Endothelial cell of umbilical vein (primary cell): ENCODE results near the gene GPR158. TPM values are rescaled to one million over a fixed set of nuclear protein-coding genes. Genes with fewer than 3 reads are reported as not detected.

Source experiments
- BruUV-seq: library from RNA; stranded (reverse); fragments of 400-500 nt; replicated peaks from 2 replicates; lab custom pipeline; 2021; lab: Mats Ljungman, UMichigan
- CTCF ChIA-PET: fragments of 300-600, 350-600 bp; sonication (Branson Sonifier 250); formaldehyde crosslinking; loops from one replicate; lab custom pipeline; 2021; ENCODE audit warnings: antibody characterized with exemption, inconsistent platforms; lab: Charles Lee
- POLR2A ChIA-PET: fragments of 300-600, 350-600 bp; sonication (Branson Sonifier 250); formaldehyde crosslinking; loops from one replicate; lab custom pipeline; 2021; ENCODE audit warnings: antibody characterized with exemption, inconsistent platforms; lab: Charles Lee
- DNase-seq: peaks from one replicate; pipeline ENCODE4 v3.0.0-alpha.2; 2011; ENCODE audit warnings: low read depth, low spot score
- FAIRE-seq: peaks from 2 replicates; lab custom pipeline; 2011; peaks lifted over from hg19 to GRCh38; lab: Jason Lieb, UNC
- H2AFZ ChIP-seq: 2 replicates; pipeline ENCODE4 v1.6.0; 2012; ENCODE audit warnings: low read depth, low read length, control low read depth, inconsistent platforms
- H3K27ac ChIP-seq: 2 replicates; pipeline ENCODE4 v1.5.1; 2011; ENCODE audit warnings: low read depth, mild to moderate bottlenecking, control low read depth, low read length, moderate library complexity; ENCODE audit not compliant: insufficient read depth
- H3K27me3 ChIP-seq, 2 experiments: 2 replicates each; pipeline versions ENCODE4 v1.6.0 to v1.6.1; 2011; ENCODE audit warnings: low read length in 2 of 2, mixed read lengths in 1 of 2; ENCODE audit not compliant: control insufficient read depth in 2 of 2, insufficient read depth in 2 of 2
- H3K36me3 ChIP-seq, 2 experiments: 2 replicates in 1 of 2; 3 replicates in 1 of 2; pipeline ENCODE4 v1.5.1; 2011; ENCODE audit warnings: low read length in 2 of 2, mild to moderate bottlenecking in 1 of 2, moderate library complexity in 1 of 2; ENCODE audit not compliant: control insufficient read depth in 2 of 2, insufficient read depth in 2 of 2; ENCODE audit errors: extremely low read depth in 1 of 2
- H3K4me1 ChIP-seq: 3 replicates; pipeline ENCODE4 v1.5.1; 2011; ENCODE audit warnings: mild to moderate bottlenecking, low read length; ENCODE audit not compliant: control insufficient read depth, insufficient read depth; ENCODE audit errors: extremely low read depth
- H3K4me2 ChIP-seq: 2 replicates; pipeline ENCODE4 v1.6.1; 2011; ENCODE audit warnings: low read length, control low read depth, mixed read lengths; ENCODE audit not compliant: insufficient read depth
- H3K4me3 ChIP-seq, 3 experiments: fragments of 200-600 bp in 1 of 3; sonication (generic), shearing (Covaris generic) in 1 of 3; replicated peaks in 1 of 3; 2 replicates each; pipeline ENCODE4 v1.5.1; 2011 to 2016; ENCODE audit warnings: control low read depth in 3 of 3, low read length in 3 of 3, mild to moderate bottlenecking in 2 of 3, inconsistent platforms in 1 of 3, low read depth in 1 of 3, moderate library complexity in 1 of 3; ENCODE audit not compliant: insufficient read depth in 1 of 3
- H3K79me2 ChIP-seq: 2 replicates; pipeline ENCODE4 v1.6.0; 2012; ENCODE audit warnings: low read length, inconsistent platforms; ENCODE audit not compliant: control insufficient read depth, insufficient read depth
- H3K9ac ChIP-seq: replicated peaks from 2 replicates; pipeline ENCODE3; 2011; ENCODE audit warnings: low read length, control low read depth; ENCODE audit not compliant: insufficient read depth; ENCODE audit errors: extremely low read depth
- H3K9me1 ChIP-seq: replicated peaks from 3 replicates; pipeline ENCODE4 v1.6.0; 2011; ENCODE audit warnings: mild to moderate bottlenecking, low read length; ENCODE audit not compliant: control insufficient read depth, insufficient read depth; ENCODE audit errors: extremely low read depth
- H3K9me3 ChIP-seq: replicated peaks from 2 replicates; pipeline ENCODE4 v1.5.1; 2012; ENCODE audit warnings: low read length, inconsistent platforms; ENCODE audit not compliant: control insufficient read depth, insufficient read depth
- H4K20me1 ChIP-seq: replicated peaks from 2 replicates; pipeline ENCODE3; 2011; ENCODE audit warnings: mild to moderate bottlenecking, low read length; ENCODE audit not compliant: control insufficient read depth, insufficient read depth; ENCODE audit errors: extremely low read depth
- CTCF ChIP-seq, 2 donors: IDR thresholded peaks; 1 replicate in 1 of 2; 2 replicates in 1 of 2; pipeline ENCODE4 v1.5.1; 2011; ENCODE audit warnings: low read length in 2 of 2, mild to moderate bottlenecking in 2 of 2, moderate library complexity in 2 of 2, control low read depth in 1 of 2, inconsistent platforms in 1 of 2, low read depth in 1 of 2; ENCODE audit not compliant: insufficient read depth in 1 of 2; ENCODE audit errors: extremely low read depth in 1 of 2
- EZH2 ChIP-seq: IDR thresholded peaks from 2 replicates; pipeline ENCODE4 v1.6.1; 2012; ENCODE audit warnings: borderline replicate concordance, low read depth, mild to moderate bottlenecking, moderate library complexity, low read length, inconsistent platforms; ENCODE audit not compliant: severe bottlenecking
- FOS ChIP-seq: IDR thresholded peaks from 2 replicates; pipeline ENCODE4 v1.6.1; 2011; ENCODE audit warnings: mild to moderate bottlenecking, low read length, moderate library complexity, borderline replicate concordance; ENCODE audit not compliant: insufficient read depth
- GATA2 ChIP-seq: IDR thresholded peaks from 2 replicates; pipeline ENCODE4 v1.7.0; 2011; ENCODE audit warnings: low read depth, mild to moderate bottlenecking, moderate library complexity, mixed read lengths, low read length; ENCODE audit not compliant: insufficient read length, insufficient read depth
- JUN ChIP-seq: IDR thresholded peaks from 2 replicates; pipeline ENCODE4 v1.6.1; 2011; ENCODE audit warnings: borderline replicate concordance, low read depth; ENCODE audit not compliant: insufficient read length, insufficient read depth
- MAX ChIP-seq: IDR thresholded peaks from 2 replicates; pipeline ENCODE4 v1.6.1; 2011; ENCODE audit not compliant: insufficient read depth, insufficient read length
- MYC ChIP-seq: IDR thresholded peaks from one replicate; pipeline ENCODE4 v1.6.1; 2011; ENCODE audit warnings: mild to moderate bottlenecking, low read depth, low read length
- POLR2A ChIP-seq: IDR thresholded peaks from 2 replicates; pipeline ENCODE4 v1.6.1; 2012; ENCODE audit warnings: low read depth, mild to moderate bottlenecking, control low read depth, low read length
- POLR2AphosphoS5 ChIP-seq: IDR thresholded peaks from 2 replicates; pipeline ENCODE4 v1.6.1; 2012; ENCODE audit warnings: low read depth, mild to moderate bottlenecking, control low read depth, low read length, moderate library complexity; ENCODE audit not compliant: insufficient read depth
- dilution Hi-C: fragments of 300-500 bp; cut with MboI; formaldehyde crosslinking; loops from one replicate; pipeline ENCODE4 v1.15.0; 2019; ENCODE audit warnings: low sequenced_read_pairs; ENCODE audit not compliant: extremely low pct_ligation_motif_present
- intact Hi-C: fragments of 100-400 bp; cut with micrococcal nuclease; formaldehyde crosslinking; loops from one replicate; pipeline ENCODE4 v1.10.0; 2022
- polyA plus RNA-seq, 4 experiments: library from polyadenylated mRNA; depleted of rRNA in 3 of 4; stranded (reverse) in 3 of 4; unstranded in 1 of 4; fragments of >200 nt; gene quantifications; 2 replicates each; pipeline versions ENCODE4 v1.2.1 to v1.2.3, GENCODE V29; 2011 to 2012; ENCODE audit warnings: missing spikeins in 1 of 4
- total RNA-seq: library from RNA; stranded (reverse); gene quantifications from 2 replicates; pipeline ENCODE4 v1.2.3, GENCODE V29; 2021

GPR158 gene
- total and polyA plus RNA-seq, 2 donors (not counting 3 experiments of a cell fraction or from before 2014, with no cell fraction given), result not detected

DNA sequence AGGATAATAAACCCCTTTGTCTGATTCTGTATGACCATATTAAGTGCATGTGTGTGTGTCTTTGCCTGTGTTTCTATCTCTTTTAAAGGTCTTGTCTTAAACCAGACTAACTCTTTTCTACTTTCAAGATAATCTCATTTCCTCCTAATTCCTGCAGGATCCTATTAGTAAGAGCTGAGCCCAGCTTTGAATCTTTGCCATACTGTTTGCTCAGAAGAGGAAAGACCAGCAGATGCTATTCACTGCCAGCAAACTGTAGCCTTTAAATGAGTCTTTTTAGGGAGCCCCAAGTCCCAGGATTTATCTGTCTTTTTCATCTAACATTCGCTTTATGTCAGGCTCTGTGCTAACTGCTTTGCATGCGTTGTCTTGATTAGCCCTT lies 2.9 kb downstream of the GPR158 start:
- DNase-seq (no peak), FAIRE-seq (no peak)
- Histone ChIP-seq H3K79me2 (no peaks in the 10 kb centered on the region), H2AFZ (no peak overlapping the region), H3K4me1 (peaks cover 4% of the 10 kb centered on the region), H3K27me3 (peaks cover 24 to 38% of the 10 kb centered on the region in 2 experiments), H3K36me3 (no peaks in the 10 kb centered on the region), H3K27ac (no peak overlapping the region), H3K9ac (no peak overlapping the region), H3K9me1 (no peaks in the 10 kb centered on the region), H3K9me3 (no peaks in the 10 kb centered on the region), H3K4me2 (no peak overlapping the region), H3K4me3 (no peak overlapping the region), H4K20me1 (no peaks in the 10 kb centered on the region)
- CTCF ChIA-PET, result no interaction called here
- intact Hi-C loops, result no loop called here
- no peak for TF ChIP-seq EZH2
- TF ChIP-seq GATA2, result no peak
- TF ChIP-seq FOS, result no peak
- no peak for TF ChIP-seq CTCF (IDR thresholded peaks at IDR 0.05; ENCODE audit: extremely low read depth in 1 of 2, insufficient read depth in 1 of 2, low read depth in 1 of 2, low read length in 2 of 2)
- no peak for TF ChIP-seq MYC
- no peak for TF ChIP-seq MAX
- TF ChIP-seq POLR2AphosphoS5, result no peak
- no peak for TF ChIP-seq POLR2A
- TF ChIP-seq JUN, result no peak
- no TSS peak for BruUV-seq
- dilution Hi-C loops, result no loop called here
- POLR2A ChIA-PET, result no interaction called here
